Measurements from ENCODE around the gene NOSTRIN. TPM values are rescaled to one million over a fixed set of nuclear protein-coding genes. Genes with fewer than 3 reads are reported as not detected.

NOSTRIN gene
- total RNA-seq, 1 donor from 2014 or later, result 0.98 TPM

- H3K9me3 Mint-ChIP-seq, result no peaks in the 10 kb centered on the region
- DNase-seq (ENCODE audit: low spot score in 2 of 2, unreplicated experiment in 2 of 2), result no peak
- peaks cover 16% of the 10 kb centered on the region for H3K27me3 Mint-ChIP-seq (ENCODE audit: low read depth)
- H3K36me3 Mint-ChIP-seq, result no peaks in the 10 kb centered on the region
- no peak for TF ChIP-seq CTCF (IDR thresholded peaks at IDR 0.05; ENCODE audit: unreplicated experiment)
- H3K4me1 Mint-ChIP-seq, result no peaks in the 10 kb centered on the region
- no peak overlapping the region for H3K27ac Mint-ChIP-seq
- H3K4me3 Mint-ChIP-seq, result no peak overlapping the region
These were observed 94.3 kb downstream of the NOSTRIN start for GRCh38 chr2:168896783-168897182.

- Mint-ChIP-seq H3K36me3 (no peaks in the 10 kb centered on the region), H3K27ac (no peak overlapping the region), H3K4me1 (no peaks in the 10 kb centered on the region), H3K4me3 (no peak overlapping the region), H3K9me3 (no peaks in the 10 kb centered on the region), H3K27me3 (ENCODE audit: low read depth) (peaks cover 11% of the 10 kb centered on the region)
- TF ChIP-seq CTCF (IDR thresholded peaks at IDR 0.05; ENCODE audit: unreplicated experiment), result no peak
- no peak for DNase-seq (ENCODE audit: low spot score in 2 of 2, unreplicated experiment in 2 of 2)
These were observed 95.0 kb downstream of the NOSTRIN start for GRCh38 chr2:168897449-168897848.

GRCh38 chr2:168901003-168901402 lies 98.6 kb downstream of the NOSTRIN start, which contains the start of gene G6PC2:
Gene G6PC2, plus strand, starts transcription at chr2:168901291. Its CDS starts 41 bp downstream, at chr2:168901332.
- TF ChIP-seq CTCF (IDR thresholded peaks at IDR 0.05; ENCODE audit: unreplicated experiment), result no peak
- no peak for DNase-seq (ENCODE audit: low spot score in 2 of 2, unreplicated experiment in 2 of 2)
- Mint-ChIP-seq H3K4me3 (no peak within 1 kb of the TSS), H3K27ac (no peak within 1 kb of the TSS), H3K4me1 (no peaks in the 10 kb centered on the region), H3K36me3 (no peaks in the 10 kb centered on the region), H3K9me3 (no peaks in the 10 kb centered on the region), H3K27me3 (ENCODE audit: low read depth) (peaks cover 17% of the 10 kb centered on the region)

- DNase-seq (ENCODE audit: low spot score in 2 of 2, unreplicated experiment in 2 of 2), result no peak
- no peak for TF ChIP-seq CTCF (IDR thresholded peaks at IDR 0.05; ENCODE audit: unreplicated experiment)
- H3K36me3 Mint-ChIP-seq, result no peaks in the 10 kb centered on the region
- H3K4me3 Mint-ChIP-seq, result no peak overlapping the region
- peaks cover 25% of the 10 kb centered on the region for H3K27me3 Mint-ChIP-seq (ENCODE audit: low read depth)
- H3K27ac Mint-ChIP-seq, result no peak overlapping the region
- no peaks in the 10 kb centered on the region for H3K9me3 Mint-ChIP-seq
- no peaks in the 10 kb centered on the region for H3K4me1 Mint-ChIP-seq
These were observed 101.5 kb downstream of the NOSTRIN start for GRCh38 chr2:168903888-168904287.

- no peak for TF ChIP-seq CTCF (IDR thresholded peaks at IDR 0.05; ENCODE audit: unreplicated experiment)
- Mint-ChIP-seq H3K4me3 (no peak overlapping the region), H3K36me3 (no peaks in the 10 kb centered on the region), H3K4me1 (no peaks in the 10 kb centered on the region), H3K27me3 (ENCODE audit: low read depth) (peaks cover 25% of the 10 kb centered on the region), H3K9me3 (no peaks in the 10 kb centered on the region), H3K27ac (no peak overlapping the region)
- no peak for DNase-seq (ENCODE audit: low spot score in 2 of 2, unreplicated experiment in 2 of 2)
These were observed 101.9 kb downstream of the NOSTRIN start for GRCh38 chr2:168904358-168904757.

Measured in mesothelial cell of epicardium (in vitro differentiated cells).